Duodenal mucosa (tissue), 2 donors: ENCODE results near the gene C2CD3.

Experiments used
- H3K27ac ChIP-seq: one replicate; pipeline ENCODE4 v1.7.0; 2013; ENCODE audit warnings: low read depth, low read length
- H3K27me3 ChIP-seq, 2 donors: one replicate each; pipeline ENCODE4 v1.7.0; 2013; ENCODE audit warnings: low read length in 2 of 2, control low read depth in 1 of 2; ENCODE audit not compliant: insufficient read depth in 2 of 2, control insufficient read depth in 1 of 2
- H3K36me3 ChIP-seq, 2 donors: one replicate each; pipeline ENCODE4 v1.7.0; 2013; ENCODE audit warnings: low read length in 2 of 2, control low read depth in 1 of 2; ENCODE audit not compliant: insufficient read depth in 2 of 2, control insufficient read depth in 1 of 2
- H3K4me1 ChIP-seq, 2 donors: one replicate each; pipeline ENCODE4 v1.7.0; 2013; ENCODE audit warnings: low read length in 2 of 2, control low read depth in 1 of 2; ENCODE audit not compliant: insufficient read depth in 2 of 2, control insufficient read depth in 1 of 2
- H3K4me3 ChIP-seq, 2 donors: one replicate each; pipeline ENCODE4 v1.7.0; 2013; ENCODE audit warnings: low read length in 2 of 2, low read depth in 1 of 2
- H3K9ac ChIP-seq, 2 donors: one replicate each; pipeline ENCODE4 v1.7.0; 2013; ENCODE audit warnings: low read length in 2 of 2, low read depth in 1 of 2
- H3K9me3 ChIP-seq, 2 donors: one replicate each; pipeline ENCODE4 v1.7.0; 2013; ENCODE audit warnings: low read length in 2 of 2, control low read depth in 1 of 2; ENCODE audit not compliant: control insufficient read depth in 1 of 2

C2CD3 gene

GRCh38 chr11:74168838-74169237, 2.0 kb downstream of the C2CD3 start:
- Histone ChIP-seq H3K4me1 (peaks cover 23% of the 10 kb centered on the region in 2 donors), H3K27ac (no peak overlapping the region), H3K36me3 (peaks cover 11 to 33% of the 10 kb centered on the region in 2 donors), H3K4me3 (no peak overlapping the region), H3K9me3 (no peaks in the 10 kb centered on the region), H3K9ac (no peak overlapping the region), H3K27me3 (no peaks in the 10 kb centered on the region)

GRCh38 chr11:74162681-74163467, 7.9 kb downstream of the C2CD3 start:
- Histone ChIP-seq H3K4me1 (no peaks in the 10 kb centered on the region), H3K36me3 (peaks cover 15 to 39% of the 10 kb centered on the region in 2 donors), H3K27ac (no peak overlapping the region), H3K27me3 (no peaks in the 10 kb centered on the region), H3K9me3 (no peaks in the 10 kb centered on the region), H3K9ac (no peak overlapping the region), H3K4me3 (no peak overlapping the region)

DNA sequence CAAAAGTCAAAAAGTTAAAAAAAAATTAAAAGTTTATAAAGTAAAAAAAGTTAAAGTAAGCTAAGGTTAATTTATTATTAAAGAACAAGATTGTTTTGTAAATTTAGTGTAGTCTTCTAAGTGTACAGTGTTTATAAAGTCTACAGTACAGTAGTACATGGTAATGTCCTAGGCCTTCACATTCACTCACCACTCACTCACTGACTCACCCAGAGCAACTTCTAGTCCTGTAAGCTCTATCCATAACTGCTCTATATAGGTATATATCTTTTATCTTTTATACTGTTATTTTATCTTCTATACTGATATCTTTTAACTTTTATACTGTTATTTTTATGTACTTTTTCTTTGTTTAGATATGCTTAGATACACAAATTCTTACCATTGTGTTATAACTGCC, 11.2 kb downstream of the C2CD3 start:
- H3K27me3 ChIP-seq, result no peaks in the 10 kb centered on the region
- H3K36me3 ChIP-seq, result peaks cover 3 to 16% of the 10 kb centered on the region in 2 donors

GRCh38 chr11:74157169-74157568, 13.6 kb downstream of the C2CD3 start:
- H3K9ac ChIP-seq, result no peak overlapping the region
- H3K27ac ChIP-seq, result no peak overlapping the region

More for the DNA sequence above, 11.2 kb downstream of the C2CD3 start:
- H3K27ac ChIP-seq, result no peak overlapping the region
- H3K9ac ChIP-seq, result no peak overlapping the region
- no peaks in the 10 kb centered on the region for H3K4me1 ChIP-seq
- no peak overlapping the region for H3K4me3 ChIP-seq
- no peaks in the 10 kb centered on the region for H3K9me3 ChIP-seq

GRCh38 chr11:74154620-74155281, 16.1 kb downstream of the C2CD3 start:
- Histone ChIP-seq H3K9ac (no peak overlapping the region), H3K4me1 (no peaks in the 10 kb centered on the region), H3K4me3 (no peak overlapping the region), H3K27me3 (no peaks in the 10 kb centered on the region), H3K9me3 (no peaks in the 10 kb centered on the region), H3K27ac (no peak overlapping the region), H3K36me3 (no peaks in the 10 kb centered on the region)

More at GRCh38 chr11:74157169-74157568, 13.6 kb downstream of the C2CD3 start:
- Histone ChIP-seq H3K9me3 (no peaks in the 10 kb centered on the region), H3K27me3 (no peaks in the 10 kb centered on the region), H3K36me3 (peaks cover 0 to 3% of the 10 kb centered on the region in 2 donors), H3K4me3 (no peak overlapping the region), H3K4me1 (no peaks in the 10 kb centered on the region)

DNA sequence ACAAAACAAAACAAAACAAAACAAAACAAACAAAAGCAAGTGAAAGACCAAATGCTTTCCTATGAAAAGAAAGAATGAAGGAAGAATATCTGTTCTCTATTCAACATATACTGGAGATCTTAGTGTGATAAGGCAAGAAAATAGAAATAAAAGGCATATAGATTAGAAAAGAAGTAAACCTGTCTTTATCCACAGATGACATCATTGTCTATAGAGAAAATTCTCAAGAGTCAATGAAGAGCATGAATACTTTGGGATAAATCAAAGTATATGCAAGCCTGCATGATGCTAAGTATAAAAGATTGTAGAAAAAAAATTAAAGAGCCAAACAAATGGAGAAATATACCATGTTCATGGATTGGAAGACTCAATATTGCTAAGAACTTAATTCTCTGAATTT, 17.6 kb downstream of the C2CD3 start:
- no peaks in the 10 kb centered on the region for H3K9me3 ChIP-seq
- H3K36me3 ChIP-seq, result no peaks in the 10 kb centered on the region
- no peak overlapping the region for H3K9ac ChIP-seq
- H3K4me3 ChIP-seq, result no peak overlapping the region
- no peak overlapping the region for H3K27ac ChIP-seq
- H3K27me3 ChIP-seq, result no peaks in the 10 kb centered on the region
- no peaks in the 10 kb centered on the region for H3K4me1 ChIP-seq

DNA sequence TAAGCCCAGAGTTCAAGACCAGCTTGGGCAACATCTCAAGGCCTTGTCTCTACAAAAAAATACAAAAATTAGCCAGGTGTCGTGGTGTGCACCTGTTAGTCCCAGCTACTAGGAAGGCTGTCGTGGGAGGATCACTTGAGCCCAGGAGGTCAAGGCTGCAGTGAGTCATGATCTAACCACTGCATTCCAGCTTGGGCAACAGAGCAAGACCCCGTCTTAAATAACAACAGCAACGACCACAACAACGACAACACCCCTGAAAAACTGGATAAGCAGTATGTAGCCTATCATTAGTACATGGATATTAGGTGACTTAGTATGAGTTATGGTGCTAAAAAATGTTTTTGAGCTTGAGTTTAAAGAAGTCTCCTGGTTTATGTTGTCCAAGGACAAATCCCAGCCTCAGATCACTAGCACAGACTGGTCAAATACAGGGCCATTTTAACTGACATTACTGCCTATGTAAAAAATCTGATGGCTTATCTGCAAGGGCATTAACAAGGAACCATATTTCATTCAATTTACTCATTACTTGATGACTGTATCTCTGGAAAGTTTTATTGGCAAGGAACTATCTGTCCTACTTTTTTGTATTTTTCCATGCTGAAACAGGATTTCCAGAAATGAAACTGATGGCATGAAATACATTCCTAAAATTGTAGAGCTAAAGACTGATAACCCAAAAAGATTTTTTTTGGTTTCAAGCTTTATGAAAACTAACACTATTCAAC, 23.4 kb downstream of the C2CD3 start:
- Histone ChIP-seq H3K27me3 (no peaks in the 10 kb centered on the region), H3K4me1 (no peaks in the 10 kb centered on the region), H3K9me3 (no peaks in the 10 kb centered on the region), H3K36me3 (peaks cover 0 to 3% of the 10 kb centered on the region in 2 donors), H3K9ac (no peak overlapping the region), H3K27ac (no peak overlapping the region), H3K4me3 (no peak overlapping the region)

GRCh38 chr11:74144592-74144991, 26.2 kb downstream of the C2CD3 start:
- Histone ChIP-seq H3K36me3 (peaks cover 0 to 3% of the 10 kb centered on the region in 2 donors), H3K4me1 (no peaks in the 10 kb centered on the region), H3K9me3 (no peaks in the 10 kb centered on the region), H3K27ac (no peak overlapping the region), H3K27me3 (no peaks in the 10 kb centered on the region), H3K9ac (no peak overlapping the region), H3K4me3 (no peak overlapping the region)

DNA sequence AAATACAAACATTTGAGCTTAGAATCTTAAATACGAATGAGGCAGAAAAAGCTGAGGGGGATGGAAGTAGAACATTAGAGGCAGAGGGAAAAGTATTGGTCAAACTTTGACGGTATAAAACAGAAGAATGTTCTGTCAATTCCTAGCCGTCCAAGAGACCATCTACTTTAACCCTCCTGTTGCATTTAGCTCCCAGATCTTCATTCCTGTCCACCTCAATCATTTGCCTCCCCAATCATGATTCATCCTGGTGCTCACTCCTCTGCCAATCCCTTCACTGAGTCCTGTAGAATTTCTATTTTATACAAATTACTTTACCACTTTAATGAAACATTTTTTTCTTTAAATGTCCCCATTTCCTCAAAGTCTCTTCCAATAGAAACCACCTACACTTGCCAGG, 28.2 kb downstream of the C2CD3 start:
- Histone ChIP-seq H3K4me1 (no peaks in the 10 kb centered on the region), H3K4me3 (no peak overlapping the region), H3K9ac (no peak overlapping the region), H3K9me3 (no peaks in the 10 kb centered on the region), H3K27me3 (no peaks in the 10 kb centered on the region), H3K36me3 (peaks cover 7% of the 10 kb centered on the region in 2 donors), H3K27ac (no peak overlapping the region)

- Histone ChIP-seq H3K27ac (no peak overlapping the region), H3K27me3 (no peaks in the 10 kb centered on the region), H3K4me3 (no peak overlapping the region), H3K4me1 (no peaks in the 10 kb centered on the region), H3K9me3 (no peaks in the 10 kb centered on the region), H3K9ac (no peak overlapping the region), H3K36me3 (peaks cover 4 to 7% of the 10 kb centered on the region in 2 donors)
Measured at GRCh38 chr11:74141908-74142307, 28.9 kb downstream of the C2CD3 start.
